SK-N-MC (cell line): ENCODE data around the gene PEBP1.

Source experiments
- EZH2 ChIP-seq: fragments of 200-600 bp; sonication (generic); IDR thresholded peaks from one replicate; pipeline ENCODE4 v1.6.1; 2017; ENCODE audit warnings: antibody characterized with exemption
- FOXP2 ChIP-seq: optimal IDR thresholded peaks from 2 replicates; pipeline ENCODE3; 2011; ENCODE audit warnings: mild to moderate bottlenecking, moderate library complexity; ENCODE audit not compliant: insufficient read depth; ENCODE audit errors: extremely low read length, control extremely low read depth
- POLR2AphosphoS5 ChIP-seq: IDR thresholded peaks from 2 replicates; pipeline ENCODE4 v1.6.1; 2012; ENCODE audit warnings: mild to moderate bottlenecking, low read depth, low read length, borderline replicate concordance

- TF ChIP-seq POLR2AphosphoS5 (no peak), FOXP2 (no peak), EZH2 (no peak)
Observed at GRCh38 chr12:118189741-118190191, 53.8 kb downstream of the PEBP1 start.
